ENCODE results near the gene TUT1. TPM values are rescaled to one million over a fixed set of nuclear protein-coding genes. Genes with fewer than 3 reads are reported as not detected.
A peak's percentile ranks its signal among the peaks of the same experiment; 100 is the strongest.
"Not testable (repeated sequence)": the region's sequence is repeated elsewhere in the genome, so short reads cannot be mapped to it uniquely, and the experiment has no call there.

Gene TUT1
- total and polyA plus RNA-seq, 12 donors: 7.0 to 67.6 (median 15.5) TPM

- H3K4me1 ChIP-seq (replicated peaks in 1 of 2): peaks cover 41 to 69% of the 10 kb centered on the region in 2 donors
- H3K9me3 ChIP-seq (replicated peaks in 1 of 3): no peaks in the 10 kb centered on the region
- H3K4me3 ChIP-seq: no peak overlapping the region
- DNase-seq: peak in 1 of 7 donors; percentile 45
- no peaks in the 10 kb centered on the region for H3K27me3 ChIP-seq
- 82 to 86% (median 83%) methylated on average over 6 to 7 of the region's 7 CpGs for WGBS, 4 donors
- TF ChIP-seq CTCF (IDR thresholded peaks at IDR 0.05) (no peak), POLR2A (IDR thresholded peaks at IDR 0.05) (no peak)
- H3K36me3 ChIP-seq (replicated peaks in 1 of 2): peaks cover 0 to 12% of the 10 kb centered on the region in 2 donors
- peak overlapping the region in 4 of 5 donors; percentile 78 to 96 (median 88) for H3K27ac ChIP-seq
- intact Hi-C loops (cut with DNase I): no loop called here
These were observed 36.7 kb downstream of the TUT1 start for GRCh38 chr11:62554387-62555167.

- Histone ChIP-seq H3K27me3 (no peaks in the 10 kb centered on the region), H3K4me1 (replicated peaks in 1 of 2) (peaks cover 41 to 71% of the 10 kb centered on the region in 2 donors), H3K9me3 (replicated peaks in 1 of 3) (no peaks in the 10 kb centered on the region), H3K27ac (peak overlapping the region; percentile 78 to 96 (median 86)), H3K4me3 (no peak overlapping the region), H3K36me3 (replicated peaks in 1 of 2) (peaks cover 0 to 5% of the 10 kb centered on the region in 2 donors)
- TF ChIP-seq CTCF (IDR thresholded peaks at IDR 0.05) (no peak), POLR2A (IDR thresholded peaks at IDR 0.05) (no peak)
- WGBS, 4 donors: 40 to 64% (median 52%) methylated on average over 7 to 8 of the region's 8 CpGs
- intact Hi-C loops (cut with DNase I): no loop called here
- DNase-seq: no peak
These were observed 37.4 kb downstream of the TUT1 start for GRCh38 chr11:62553839-62554361.

- Histone ChIP-seq H3K27ac (peak overlapping the region; percentile 78 to 96 (median 86)), H3K27me3 (no peaks in the 10 kb centered on the region), H3K9me3 (replicated peaks in 1 of 3) (no peaks in the 10 kb centered on the region), H3K4me3 (peak overlapping the region in 1 of 4 donors; percentile 10), H3K4me1 (replicated peaks in 1 of 2) (peaks cover 41 to 71% of the 10 kb centered on the region in 2 donors), H3K36me3 (replicated peaks in 1 of 2) (no peaks in the 10 kb centered on the region)
- intact Hi-C loops (cut with DNase I): no loop called here
- no peak for TF ChIP-seq CTCF (IDR thresholded peaks at IDR 0.05)
- peak; percentile 33 to 77 for TF ChIP-seq POLR2A (IDR thresholded peaks at IDR 0.05)
- DNase-seq: peak; percentile 81 to 96 (median 92)
- 2 to 5% (median 4%) methylated on average over 14 to 15 of the region's 15 CpGs for WGBS, 4 donors
These were observed 38.1 kb downstream of the TUT1 start for GRCh38 chr11:62553080-62553838.

GRCh38 chr11:62552485-62553079 lies 38.7 kb downstream of the TUT1 start:
- WGBS, 4 donors: 39 to 47% (median 43%) methylated on average over 4 of the region's 4 CpGs
- intact Hi-C loops (cut with DNase I): no loop called here
- Histone ChIP-seq H3K4me1 (replicated peaks in 1 of 2) (peaks cover 44 to 75% of the 10 kb centered on the region in 2 donors), H3K9me3 (replicated peaks in 1 of 3) (no peaks in the 10 kb centered on the region), H3K27me3 (no peaks in the 10 kb centered on the region), H3K36me3 (replicated peaks in 1 of 2) (no peaks in the 10 kb centered on the region), H3K4me3 (peak overlapping the region in 1 of 4 donors; percentile 10), H3K27ac (peak overlapping the region; percentile 78 to 96 (median 86))
- TF ChIP-seq CTCF (IDR thresholded peaks at IDR 0.05) (no peak), POLR2A (IDR thresholded peaks at IDR 0.05) (no peak)
- no peak for DNase-seq

- H3K9me3 ChIP-seq (replicated peaks in 1 of 3); H3K4me3 ChIP-seq; H3K27ac ChIP-seq; DNase-seq; intact Hi-C loops (cut with DNase I); H3K27me3 ChIP-seq; H3K36me3 ChIP-seq (replicated peaks in 1 of 2): not testable (repeated sequence)
- WGBS, 4 donors: 81 to 93% (median 89%) methylated on average over 2 of the region's 2 CpGs
- H3K4me1 ChIP-seq (replicated peaks in 1 of 2): peaks cover 37 to 64% of the 10 kb centered on the region in 2 donors
These were observed 40.8 kb downstream of the TUT1 start for GRCh38 chr11:62550478-62550877.
